ENCODE results near the gene PLD2.

Gene PLD2

DNA sequence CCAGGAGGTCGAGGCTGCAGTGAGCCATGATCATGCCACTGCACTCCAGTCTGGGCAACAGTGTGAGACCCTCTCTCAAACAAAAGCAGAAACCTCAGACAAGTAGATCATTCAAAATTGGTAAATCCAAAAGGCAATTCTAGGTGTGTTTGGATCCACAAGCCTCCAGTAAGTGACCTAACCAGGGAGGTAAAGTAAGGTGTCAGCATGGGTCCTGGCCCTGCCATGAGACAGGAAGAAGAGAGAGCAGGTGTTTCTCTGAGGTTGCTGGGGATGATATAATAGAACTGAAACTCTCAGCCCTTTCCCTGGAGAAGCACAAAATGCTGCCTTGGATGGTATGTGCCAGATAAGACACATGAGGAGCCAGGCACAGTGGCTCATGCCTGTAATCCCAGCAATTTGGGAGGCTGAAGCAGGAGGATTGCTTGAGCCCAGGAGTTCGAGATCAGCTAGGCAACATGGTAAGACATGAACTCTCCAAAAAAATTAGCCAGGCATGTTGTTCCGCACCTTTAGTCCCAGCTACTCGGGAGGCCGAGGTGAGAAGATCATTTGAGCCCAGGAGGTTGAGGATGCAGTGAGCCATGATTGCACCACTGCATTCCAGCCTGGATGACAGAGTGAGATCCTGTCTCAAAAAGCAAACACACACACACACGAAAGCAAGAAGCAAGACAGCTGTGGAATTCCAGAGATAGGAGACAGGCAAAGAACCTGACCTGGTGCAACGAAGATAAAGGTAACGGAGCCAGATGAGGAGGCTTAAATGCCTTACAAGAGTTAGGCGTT is 28.8 kb upstream of the PLD2 start:
- Histone ChIP-seq H3K36me3 (ENCODE audit: control insufficient read depth in 2 of 2, insufficient read depth in 2 of 2, low read length in 2 of 2) (no peaks in the 10 kb centered on the region), H3K4me1 (ENCODE audit: control insufficient read depth in 2 of 2, insufficient read depth in 2 of 2, low read length in 2 of 2) (no peaks in the 10 kb centered on the region), H3K9ac (ENCODE audit: low read depth in 1 of 2, low read length in 2 of 2) (no peak overlapping the region), H3K9me3 (ENCODE audit: control insufficient read depth in 2 of 2, low read length in 2 of 2) (no peaks in the 10 kb centered on the region), H3K27ac (ENCODE audit: low read depth in 2 of 2, low read length in 2 of 2) (no peak overlapping the region), H3K4me3 (ENCODE audit: low read length in 2 of 2) (no peak overlapping the region), H3K27me3 (ENCODE audit: control insufficient read depth in 2 of 2, insufficient read depth in 2 of 2, low read length in 2 of 2) (no peaks in the 10 kb centered on the region)

DNA sequence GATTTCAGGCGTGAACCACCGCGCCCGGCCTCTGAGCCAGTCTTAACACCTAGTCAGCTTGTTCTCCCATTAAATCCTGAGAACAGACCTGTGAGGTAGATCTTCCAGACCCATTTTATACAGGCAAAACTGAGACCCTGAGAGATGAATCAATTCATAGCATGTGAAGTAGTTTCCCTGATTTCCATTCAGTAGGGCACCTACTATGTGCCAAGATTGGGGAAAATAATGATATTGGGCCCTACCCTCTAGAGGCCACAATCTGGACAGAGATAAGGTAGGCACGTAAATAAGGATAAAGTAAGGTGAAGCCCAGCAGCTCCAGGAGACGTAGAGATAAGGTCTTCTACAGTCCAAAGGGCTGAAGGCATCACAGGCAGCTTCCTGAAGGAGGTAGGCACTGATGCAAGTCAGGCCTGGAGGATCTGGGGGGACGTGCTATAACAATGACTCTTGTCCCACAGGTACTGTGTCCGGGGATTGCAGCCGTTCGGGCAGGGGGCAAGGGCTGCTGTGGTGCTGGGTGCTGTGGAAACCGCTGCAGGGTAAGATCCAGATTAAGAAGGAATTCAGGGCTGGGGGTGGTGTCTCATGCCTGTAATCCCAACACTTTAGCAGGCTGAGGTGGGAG is 26.5 kb upstream of the PLD2 start:
- peaks cover 0 to 3% of the 10 kb centered on the region in 2 donors for H3K27me3 ChIP-seq (ENCODE audit: control insufficient read depth in 2 of 2, insufficient read depth in 2 of 2, low read length in 2 of 2)
- H3K9me3 ChIP-seq (ENCODE audit: control insufficient read depth in 2 of 2, low read length in 2 of 2) = no peaks in the 10 kb centered on the region
- H3K4me1 ChIP-seq (ENCODE audit: control insufficient read depth in 2 of 2, insufficient read depth in 2 of 2, low read length in 2 of 2) = no peaks in the 10 kb centered on the region
- H3K36me3 ChIP-seq (ENCODE audit: control insufficient read depth in 2 of 2, insufficient read depth in 2 of 2, low read length in 2 of 2) = no peaks in the 10 kb centered on the region
- no peak overlapping the region for H3K4me3 ChIP-seq (ENCODE audit: low read length in 2 of 2)
- H3K9ac ChIP-seq (ENCODE audit: low read depth in 1 of 2, low read length in 2 of 2) = no peak overlapping the region
- no peak overlapping the region for H3K27ac ChIP-seq (ENCODE audit: low read depth in 2 of 2, low read length in 2 of 2)

DNA sequence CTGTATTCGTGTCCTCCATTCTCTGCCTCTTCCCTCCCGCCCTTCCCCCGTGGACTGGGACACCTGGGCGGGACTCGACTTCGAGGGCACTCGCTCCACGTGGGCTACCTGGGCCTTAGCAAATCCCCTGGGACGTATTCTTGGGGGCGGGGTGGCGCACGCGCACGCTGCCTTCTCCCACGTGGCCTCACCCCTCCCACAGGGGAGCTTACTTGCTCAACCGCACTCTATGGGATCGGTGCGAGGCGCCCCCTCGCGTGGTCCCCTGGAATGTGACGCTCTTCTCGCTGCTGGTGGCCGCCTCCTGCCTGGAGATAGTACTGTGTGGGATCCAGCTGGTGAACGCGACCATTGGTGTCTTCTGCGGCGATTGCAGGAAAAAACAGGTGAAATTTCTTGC is 24.3 kb upstream of the PLD2 start:
- peaks cover 3 to 4% of the 10 kb centered on the region in 2 donors for H3K27me3 ChIP-seq (ENCODE audit: control insufficient read depth in 2 of 2, insufficient read depth in 2 of 2, low read length in 2 of 2)
- no peak overlapping the region for H3K27ac ChIP-seq (ENCODE audit: low read depth in 2 of 2, low read length in 2 of 2)
- no peaks in the 10 kb centered on the region for H3K36me3 ChIP-seq (ENCODE audit: control insufficient read depth in 2 of 2, insufficient read depth in 2 of 2, low read length in 2 of 2)
- H3K4me3 ChIP-seq (ENCODE audit: low read length in 2 of 2) = no peak overlapping the region
- H3K4me1 ChIP-seq (ENCODE audit: control insufficient read depth in 2 of 2, insufficient read depth in 2 of 2, low read length in 2 of 2) = peaks cover 0 to 9% of the 10 kb centered on the region in 2 donors
- H3K9me3 ChIP-seq (ENCODE audit: control insufficient read depth in 2 of 2, low read length in 2 of 2) = no peaks in the 10 kb centered on the region
- no peak overlapping the region for H3K9ac ChIP-seq (ENCODE audit: low read depth in 1 of 2, low read length in 2 of 2)

DNA sequence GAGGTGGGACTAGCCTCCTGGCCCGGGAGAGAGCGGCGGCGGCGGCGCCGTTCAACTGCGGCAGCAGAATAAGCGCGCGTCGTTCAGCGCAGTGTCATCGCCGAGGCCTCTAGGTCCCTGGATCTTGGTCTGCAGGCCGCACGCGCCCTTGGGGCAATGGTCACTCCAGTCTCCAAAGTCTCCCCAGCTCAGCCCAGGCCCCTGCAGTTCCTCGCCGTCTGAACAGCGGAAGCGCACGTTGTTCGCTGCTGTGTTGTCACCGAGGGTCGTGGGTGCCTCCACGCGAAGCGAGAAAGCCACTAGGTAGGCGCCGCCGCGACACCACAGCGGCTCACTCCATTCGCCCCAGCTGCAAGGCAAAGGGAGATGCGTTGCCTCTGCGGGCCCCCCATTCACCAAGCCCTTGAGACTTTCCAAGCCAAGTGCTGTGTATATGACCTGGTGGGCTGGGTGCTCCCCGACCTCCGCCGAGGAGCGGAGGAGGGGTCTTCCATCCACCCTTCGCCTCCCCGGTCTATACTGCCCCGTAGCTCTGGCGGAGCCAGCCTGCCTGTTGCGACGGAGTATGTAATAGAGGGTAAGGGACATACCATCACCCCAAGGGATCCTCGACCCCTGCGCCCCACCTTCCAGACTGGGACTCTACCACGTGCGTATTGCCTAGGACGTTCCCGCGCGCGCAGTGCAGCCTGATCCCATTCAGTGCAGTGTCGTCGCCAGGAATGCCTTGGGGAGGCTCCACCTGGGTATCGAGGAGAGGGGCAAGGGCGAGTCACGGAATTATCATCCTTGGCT is 21.4 kb upstream of the PLD2 start:
- Histone ChIP-seq H3K4me1 (ENCODE audit: control insufficient read depth in 2 of 2, insufficient read depth in 2 of 2, low read length in 2 of 2) (peaks cover 12 to 24% of the 10 kb centered on the region in 2 donors), H3K36me3 (ENCODE audit: control insufficient read depth in 2 of 2, insufficient read depth in 2 of 2, low read length in 2 of 2) (no peaks in the 10 kb centered on the region), H3K9ac (ENCODE audit: low read depth in 1 of 2, low read length in 2 of 2) (peak overlapping the region in 1 of 2 donors; percentile 6), H3K27ac (ENCODE audit: low read depth in 2 of 2, low read length in 2 of 2) (peak overlapping the region in 1 of 2 donors; percentile 16), H3K4me3 (ENCODE audit: low read length in 2 of 2) (peak overlapping the region; percentile 2 to 8), H3K27me3 (ENCODE audit: control insufficient read depth in 2 of 2, insufficient read depth in 2 of 2, low read length in 2 of 2) (peaks cover 3 to 4% of the 10 kb centered on the region in 2 donors), H3K9me3 (ENCODE audit: control insufficient read depth in 2 of 2, low read length in 2 of 2) (no peaks in the 10 kb centered on the region)

DNA sequence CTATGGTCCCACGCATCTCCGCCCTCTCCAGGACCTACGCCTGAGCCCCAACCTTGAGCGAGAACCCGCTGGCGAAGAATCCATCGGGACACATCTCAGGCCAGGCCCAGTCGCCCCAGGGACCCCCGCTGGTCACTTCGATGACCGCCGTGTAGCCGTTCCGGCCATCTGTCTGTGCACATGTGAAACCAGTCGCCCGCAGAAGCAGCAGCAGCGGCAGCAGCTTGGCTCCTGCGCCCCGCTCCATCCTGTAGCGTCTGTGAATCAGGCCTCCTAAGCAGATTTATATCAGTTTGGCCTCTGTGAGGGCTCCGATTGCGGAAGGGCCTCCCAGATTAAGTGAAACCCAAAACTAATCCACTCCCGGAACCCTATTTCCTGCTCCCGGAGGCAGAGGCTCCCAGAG is 20.8 kb upstream of the PLD2 start, which contains the start of gene VMO1:
VMO1 (minus strand) TSS at position 259 of the 406 bp plus-strand sequence; CDS start at position 247, 12 bp downstream.
- H3K9ac ChIP-seq (ENCODE audit: low read depth in 1 of 2, low read length in 2 of 2) = peak within 1 kb of the TSS; percentile 0 to 6
- no peaks in the 10 kb centered on the region for H3K9me3 ChIP-seq (ENCODE audit: control insufficient read depth in 2 of 2, low read length in 2 of 2)
- H3K27ac ChIP-seq (ENCODE audit: low read depth in 2 of 2, low read length in 2 of 2) = peak within 1 kb of the TSS in 1 of 2 donors; percentile 16
- peak within 1 kb of the TSS; percentile 2 to 8 for H3K4me3 ChIP-seq (ENCODE audit: low read length in 2 of 2)
- H3K27me3 ChIP-seq (ENCODE audit: control insufficient read depth in 2 of 2, insufficient read depth in 2 of 2, low read length in 2 of 2) = peaks cover 3 to 4% of the 10 kb centered on the region in 2 donors
- peaks cover 16 to 27% of the 10 kb centered on the region in 2 donors for H3K4me1 ChIP-seq (ENCODE audit: control insufficient read depth in 2 of 2, insufficient read depth in 2 of 2, low read length in 2 of 2)
- H3K36me3 ChIP-seq (ENCODE audit: control insufficient read depth in 2 of 2, insufficient read depth in 2 of 2, low read length in 2 of 2) = no peaks in the 10 kb centered on the region

DNA sequence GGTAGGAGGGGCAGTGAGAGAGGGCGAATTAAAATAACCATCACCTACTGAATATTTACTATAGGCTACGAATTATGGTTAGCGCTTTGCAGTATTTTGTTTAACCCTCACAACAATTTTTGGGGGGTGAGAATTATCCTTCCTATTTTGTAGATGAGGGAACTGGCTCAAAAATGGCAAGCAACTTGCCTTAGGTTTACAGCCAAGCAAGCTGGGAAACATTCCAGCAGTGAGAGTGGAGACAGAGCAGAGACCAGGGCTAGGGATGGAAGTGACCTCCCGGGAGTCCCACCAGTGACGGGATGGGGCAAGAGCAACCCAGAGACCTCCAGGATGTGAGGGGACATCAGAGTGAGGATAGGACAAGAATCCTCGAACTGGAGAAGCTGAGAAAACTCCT is 20.4 kb upstream of the PLD2 start:
- peaks cover 16 to 27% of the 10 kb centered on the region in 2 donors for H3K4me1 ChIP-seq (ENCODE audit: control insufficient read depth in 2 of 2, insufficient read depth in 2 of 2, low read length in 2 of 2)
- H3K4me3 ChIP-seq (ENCODE audit: low read length in 2 of 2) = peak overlapping the region in 1 of 2 donors; percentile 2
- H3K9me3 ChIP-seq (ENCODE audit: control insufficient read depth in 2 of 2, low read length in 2 of 2) = no peaks in the 10 kb centered on the region
- H3K9ac ChIP-seq (ENCODE audit: low read depth in 1 of 2, low read length in 2 of 2) = peak overlapping the region in 1 of 2 donors; percentile 0
- peaks cover 3 to 4% of the 10 kb centered on the region in 2 donors for H3K27me3 ChIP-seq (ENCODE audit: control insufficient read depth in 2 of 2, insufficient read depth in 2 of 2, low read length in 2 of 2)
- no peaks in the 10 kb centered on the region for H3K36me3 ChIP-seq (ENCODE audit: control insufficient read depth in 2 of 2, insufficient read depth in 2 of 2, low read length in 2 of 2)
- H3K27ac ChIP-seq (ENCODE audit: low read depth in 2 of 2, low read length in 2 of 2) = no peak overlapping the region

DNA sequence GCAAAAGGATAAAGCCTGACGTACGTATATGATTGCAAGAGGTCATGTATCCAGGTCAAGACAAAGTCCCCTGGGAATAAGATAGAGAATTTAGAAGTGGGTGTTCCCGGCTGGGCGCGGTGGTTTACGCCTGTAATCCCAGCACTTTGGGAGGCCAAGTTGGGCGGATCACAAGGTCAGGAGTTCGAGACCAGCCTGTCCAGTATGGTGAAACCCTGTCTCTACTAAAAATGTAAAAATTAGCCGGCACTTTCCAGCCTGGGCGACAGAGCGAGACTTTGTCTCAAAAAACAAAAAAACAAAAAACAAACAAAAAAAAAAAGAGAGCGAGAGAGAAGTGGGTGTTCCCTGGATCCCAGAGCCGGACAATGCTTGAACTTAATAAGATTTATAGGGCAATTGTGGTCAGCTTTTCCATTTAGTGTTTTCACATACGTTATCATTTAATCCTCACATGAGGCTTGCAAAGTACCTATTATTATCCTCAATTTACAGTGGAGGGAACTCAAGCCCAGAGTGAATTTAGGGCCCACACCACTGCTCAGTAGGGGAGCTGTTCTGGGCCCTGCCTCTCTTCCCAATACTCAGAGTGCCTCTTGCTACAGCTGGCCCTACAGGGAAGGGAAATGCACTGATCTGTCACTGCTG is 18.7 kb upstream of the PLD2 start:
- Histone ChIP-seq H3K36me3 (ENCODE audit: control insufficient read depth in 2 of 2, insufficient read depth in 2 of 2, low read length in 2 of 2) (no peaks in the 10 kb centered on the region), H3K27me3 (ENCODE audit: control insufficient read depth in 2 of 2, insufficient read depth in 2 of 2, low read length in 2 of 2) (peaks cover 3 to 4% of the 10 kb centered on the region in 2 donors), H3K9ac (ENCODE audit: low read depth in 1 of 2, low read length in 2 of 2) (peak overlapping the region in 1 of 2 donors; percentile 89), H3K4me3 (ENCODE audit: low read length in 2 of 2) (peak overlapping the region in 1 of 2 donors; percentile 87), H3K9me3 (ENCODE audit: control insufficient read depth in 2 of 2, low read length in 2 of 2) (no peaks in the 10 kb centered on the region), H3K27ac (ENCODE audit: low read depth in 2 of 2, low read length in 2 of 2) (no peak overlapping the region), H3K4me1 (ENCODE audit: control insufficient read depth in 2 of 2, insufficient read depth in 2 of 2, low read length in 2 of 2) (peaks cover 16 to 27% of the 10 kb centered on the region in 2 donors)

DNA sequence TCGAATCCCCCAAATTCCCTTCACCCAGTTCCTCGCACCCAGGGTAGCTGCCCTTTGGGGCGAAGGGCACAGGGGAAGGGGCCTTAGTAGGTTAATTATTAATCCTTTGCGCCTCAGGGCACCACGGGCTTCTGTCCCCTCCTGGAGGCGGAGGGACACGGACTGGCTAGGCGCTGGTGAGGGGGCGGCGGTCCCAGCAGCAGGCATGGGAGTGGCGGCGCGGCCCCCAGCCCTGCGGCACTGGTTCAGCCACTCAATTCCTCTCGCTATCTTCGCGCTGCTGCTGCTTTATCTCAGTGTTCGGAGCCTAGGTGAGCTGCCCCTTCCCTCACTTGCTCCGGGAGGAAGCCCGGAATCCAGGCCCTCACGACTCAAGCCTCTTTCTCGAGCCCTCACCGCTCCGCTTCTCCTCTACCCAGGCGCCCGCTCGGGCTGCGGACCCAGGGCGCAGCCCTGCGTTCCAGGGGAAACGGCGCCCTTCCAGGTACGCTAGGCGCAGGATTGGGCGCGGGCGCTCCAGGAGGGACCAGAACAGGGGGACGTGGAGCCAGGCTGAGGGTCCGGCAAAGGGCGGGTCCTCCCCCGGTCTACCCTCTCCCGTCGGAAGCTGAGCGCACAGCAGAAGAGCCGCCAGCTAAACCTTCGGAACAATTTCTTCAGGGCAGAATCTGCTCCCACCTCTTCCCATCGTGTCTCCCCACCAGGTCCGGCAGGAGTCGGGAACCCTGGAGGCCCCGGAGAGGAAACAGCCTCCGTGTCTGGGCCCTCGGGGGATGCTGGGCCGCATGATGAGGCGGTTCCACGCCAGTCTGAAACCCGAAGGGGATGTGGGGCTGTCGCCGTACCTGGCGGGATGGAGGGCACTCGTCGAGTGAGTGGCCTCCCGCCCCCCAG is 17.9 kb upstream of the PLD2 start, which contains the start of gene GLTPD2:
GLTPD2 (plus strand) TSS at position 158 of the 894 bp plus-strand sequence; CDS start at position 206, 48 bp downstream.
- Histone ChIP-seq H3K4me1 (ENCODE audit: control insufficient read depth in 2 of 2, insufficient read depth in 2 of 2, low read length in 2 of 2) (peaks cover 16 to 27% of the 10 kb centered on the region in 2 donors), H3K9me3 (ENCODE audit: control insufficient read depth in 2 of 2, low read length in 2 of 2) (no peaks in the 10 kb centered on the region), H3K36me3 (ENCODE audit: control insufficient read depth in 2 of 2, insufficient read depth in 2 of 2, low read length in 2 of 2) (no peaks in the 10 kb centered on the region), H3K27me3 (ENCODE audit: control insufficient read depth in 2 of 2, insufficient read depth in 2 of 2, low read length in 2 of 2) (peaks cover 3 to 4% of the 10 kb centered on the region in 2 donors), H3K4me3 (ENCODE audit: low read length in 2 of 2) (peak within 1 kb of the TSS; percentile 68 to 87), H3K27ac (ENCODE audit: low read depth in 2 of 2, low read length in 2 of 2) (peak within 1 kb of the TSS; percentile 95 to 96), H3K9ac (ENCODE audit: low read depth in 1 of 2, low read length in 2 of 2) (peak within 1 kb of the TSS; percentile 82 to 89)

DNA sequence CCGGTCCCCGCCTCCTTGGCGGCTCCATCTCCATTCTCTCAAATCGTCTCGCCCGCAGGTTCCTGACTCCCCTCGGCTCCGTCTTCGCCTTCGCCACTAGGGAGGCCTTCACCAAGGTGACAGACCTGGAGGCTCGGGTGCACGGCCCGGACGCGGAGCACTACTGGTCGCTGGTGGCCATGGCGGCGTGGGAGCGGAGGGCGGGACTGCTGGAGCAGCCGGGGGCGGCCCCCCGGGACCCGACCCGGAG is 17.3 kb upstream of the PLD2 start:
- Histone ChIP-seq H3K27ac (ENCODE audit: low read depth in 2 of 2, low read length in 2 of 2) (peak overlapping the region; percentile 95 to 96), H3K4me1 (ENCODE audit: control insufficient read depth in 2 of 2, insufficient read depth in 2 of 2, low read length in 2 of 2) (peaks cover 16 to 27% of the 10 kb centered on the region in 2 donors), H3K4me3 (ENCODE audit: low read length in 2 of 2) (peak overlapping the region; percentile 68 to 87), H3K9me3 (ENCODE audit: control insufficient read depth in 2 of 2, low read length in 2 of 2) (no peaks in the 10 kb centered on the region), H3K36me3 (ENCODE audit: control insufficient read depth in 2 of 2, insufficient read depth in 2 of 2, low read length in 2 of 2) (no peaks in the 10 kb centered on the region), H3K9ac (ENCODE audit: low read depth in 1 of 2, low read length in 2 of 2) (peak overlapping the region; percentile 82 to 89), H3K27me3 (ENCODE audit: control insufficient read depth in 2 of 2, insufficient read depth in 2 of 2, low read length in 2 of 2) (peaks cover 3 to 4% of the 10 kb centered on the region in 2 donors)

All from mucosa of rectum (tissue), 2 donors.